K562 (cell line): ENCODE data around the gene PCDHGA7. TPM values are rescaled to one million over a fixed set of nuclear protein-coding genes. Genes with fewer than 3 reads are reported as not detected.
"Not testable (repeated sequence)": the region's sequence is repeated elsewhere in the genome, so short reads cannot be mapped to it uniquely, and the experiment has no call there.

ENCODE experiments used
- ATAC-seq: fragments of 200-7000 bp; cut with Tn5 transposase; 3 replicates; pipeline ENCODE4 v1.9.1; 2020; ENCODE audit warnings: moderate library complexity
- BruUV-seq: library from RNA; stranded (reverse); fragments of 400-500 nt; replicated peaks from 2 replicates; lab custom pipeline; 2021; lab: Mats Ljungman, UMichigan
- CTCF ChIA-PET: fragments of 300-600 bp; formaldehyde crosslinking; extraction: SDS; loops from one replicate; lab custom pipeline; 2021; ENCODE audit warnings: low intra/inter-chr PET ratio; lab: Yijun Ruan, JAX
- POLR2A ChIA-PET: fragments of 300-600, 350-650 bp; sonication (Branson Sonifier 250); formaldehyde crosslinking; extraction: SDS; loops from one replicate; lab custom pipeline; 2021; ENCODE audit warnings: antibody characterized with exemption, inconsistent platforms; lab: Yijun Ruan, JAX
- DNase-seq, 4 experiments: peaks; one replicate each; pipeline versions ENCODE4 v3.0.0 to v3.0.0-alpha.2; 2011 to 2018; ENCODE audit warnings: low spot score in 3 of 4, mixed read lengths in 3 of 4; ENCODE audit errors: extremely low read depth in 1 of 4
- FAIRE-seq: peaks from 2 replicates; lab custom pipeline; 2011; peaks lifted over from hg19 to GRCh38; lab: Jason Lieb, UNC
- H2AFZ ChIP-seq: 2 replicates; pipeline ENCODE4 v1.6.0; 2011; ENCODE audit warnings: low read depth, low read length, control low read depth, inconsistent platforms
- H3K27ac ChIP-seq: fragments of 200-600 bp; 3 replicates; pipeline ENCODE4 v1.8.0; 2011; ENCODE audit warnings: low read depth, mild to moderate bottlenecking, control low read depth, inconsistent platforms, low read length, moderate library complexity, mixed read lengths; ENCODE audit errors: extremely low read depth
- H3K27me3 ChIP-seq, 2 experiments: fragments of 300-600 bp in 1 of 2; 2 replicates in 1 of 2; 3 replicates in 1 of 2; pipeline versions ENCODE4 v1.6.0 to v1.8.0; 2011; ENCODE audit warnings: inconsistent platforms in 2 of 2, low read length in 2 of 2, mild to moderate bottlenecking in 1 of 2, mixed read lengths in 1 of 2, moderate library complexity in 1 of 2; ENCODE audit not compliant: control insufficient read depth in 2 of 2, insufficient read depth in 2 of 2
- H3K36me3 ChIP-seq: fragments of 300-600 bp; 3 replicates; pipeline ENCODE4 v1.8.0; 2011; ENCODE audit warnings: mild to moderate bottlenecking, low read length, inconsistent platforms; ENCODE audit not compliant: control insufficient read depth, insufficient read depth
- H3K4me1 ChIP-seq, 2 experiments: fragments of 200-600 bp in 1 of 2; replicated peaks in 1 of 2; 2 replicates in 1 of 2; 3 replicates in 1 of 2; pipeline versions ENCODE4 v1.5.1 to v1.8.0; 2011; ENCODE audit warnings: inconsistent platforms in 2 of 2, low read length in 2 of 2, mild to moderate bottlenecking in 1 of 2, mixed read lengths in 1 of 2, moderate library complexity in 1 of 2; ENCODE audit not compliant: control insufficient read depth in 2 of 2, insufficient read depth in 2 of 2
- H3K4me2 ChIP-seq: 2 replicates; pipeline ENCODE4 v1.6.1; 2011; ENCODE audit warnings: low read length, control low read depth, inconsistent platforms, mixed read lengths; ENCODE audit not compliant: insufficient read depth
- H3K4me3 ChIP-seq: fragments of 200-600 bp; sonication (generic), shearing (Covaris generic); 2 replicates; pipeline ENCODE4 v1.5.1; 2016; ENCODE audit warnings: control low read depth, inconsistent platforms
- H3K79me2 ChIP-seq: fragments of 200-600 bp; 3 replicates; pipeline ENCODE4 v1.8.0; 2011; ENCODE audit warnings: low read length, inconsistent platforms; ENCODE audit not compliant: control insufficient read depth, insufficient read depth
- H3K9ac ChIP-seq, 2 experiments: 2 replicates each; pipeline versions ENCODE4 v1.6.0 to v1.6.1; 2011; ENCODE audit warnings: low read depth in 2 of 2, low read length in 2 of 2, control low read depth in 1 of 2, inconsistent platforms in 1 of 2, mild to moderate bottlenecking in 1 of 2, mixed read lengths in 1 of 2; ENCODE audit not compliant: insufficient read depth in 1 of 2
- H3K9me1 ChIP-seq: one replicate; pipeline ENCODE4 v1.6.0; 2011; ENCODE audit warnings: inconsistent platforms, mild to moderate bottlenecking, low read length, moderate library complexity; ENCODE audit not compliant: control insufficient read depth, insufficient read depth
- H3K9me3 ChIP-seq: replicated peaks from 2 replicates; pipeline ENCODE4 v1.5.1; 2011; ENCODE audit warnings: low read depth, low read length, inconsistent platforms; ENCODE audit not compliant: control insufficient read depth, insufficient read depth
- H4K20me1 ChIP-seq: replicated peaks from 2 replicates; pipeline ENCODE4 v1.6.1; 2011; ENCODE audit warnings: low read length, inconsistent platforms, mixed read lengths; ENCODE audit not compliant: control insufficient read depth, insufficient read depth
- ASH1L ChIP-seq: fragments of 450-650 bp; IDR thresholded peaks from 2 replicates; pipeline ENCODE4 v1.6.1; 2018; ENCODE audit warnings: borderline replicate concordance, mild to moderate bottlenecking, low read depth; ENCODE audit not compliant: partially characterized antibody
- E2F6 ChIP-seq, 2 experiments: IDR thresholded peaks; 2 replicates each; pipeline ENCODE4 v1.6.1; 2011; ENCODE audit warnings: borderline replicate concordance in 1 of 2, control low read depth in 1 of 2, low read depth in 1 of 2, low read length in 1 of 2, mild to moderate bottlenecking in 1 of 2, mixed read lengths in 1 of 2, moderate library complexity in 1 of 2; ENCODE audit not compliant: insufficient read depth in 1 of 2, insufficient read length in 1 of 2, poor library complexity in 1 of 2, severe bottlenecking in 1 of 2; ENCODE audit errors: extremely low read depth in 1 of 2
- E4F1 ChIP-seq: fragments of 250-450 bp; sonication (Bioruptor Pico); IDR thresholded peaks from 2 replicates; pipeline ENCODE4 v1.5.0; 2021; ENCODE audit warnings: mild to moderate bottlenecking, borderline replicate concordance
- GATAD2A ChIP-seq: fragments of 450-650 bp; IDR thresholded peaks from 2 replicates; pipeline ENCODE4 v1.6.1; 2017
- HMBOX1 ChIP-seq: sonication (generic); IDR thresholded peaks from 2 replicates; pipeline ENCODE4 v1.6.1; 2016
- HNRNPH1 ChIP-seq: fragments of 200-400 bp; formaldehyde crosslinking; optimal IDR thresholded peaks from 2 replicates; pipeline ENCODE3; 2017; ENCODE audit warnings: low read depth, mild to moderate bottlenecking, low read length, moderate library complexity
- PML ChIP-seq: IDR thresholded peaks from 2 replicates; pipeline ENCODE4 v1.6.1; 2012; ENCODE audit warnings: low read length, inconsistent platforms
- RBM14 ChIP-seq: fragments of 200-400 bp; formaldehyde crosslinking; IDR thresholded peaks from 2 replicates; pipeline ENCODE4 v1.6.1; 2018; ENCODE audit warnings: low read depth, mild to moderate bottlenecking, low read length, moderate library complexity, borderline replicate concordance; ENCODE audit not compliant: insufficient read depth
- TCF7L2 ChIP-seq: fragments of 150-350 bp; IDR thresholded peaks from 2 replicates; pipeline ENCODE4 v1.6.1; 2016; ENCODE audit warnings: low read depth, mild to moderate bottlenecking, low read length, moderate library complexity
- ZNF143 ChIP-seq: sonication (generic); formaldehyde crosslinking; IDR thresholded peaks from 2 replicates; pipeline ENCODE4 v1.9.0; 2022; ENCODE audit warnings: mild to moderate bottlenecking, missing genetic modification reagents
- WGBS: fragments of 100-300 bp; shearing (Covaris generic); methylation state at CpG from one replicate; pipeline ENCODE4 v1.1.6; 2016; ENCODE audit warnings: low coverage, mixed read lengths; ENCODE audit not compliant: insufficient coverage; ENCODE audit errors: missing lambda C conversion rate; 5-methylcytosine and 5-hydroxymethylcytosine counted together
- in situ Hi-C: fragments of 300-500 bp; cut with MboI; formaldehyde crosslinking; loops from 4 replicates; pipeline ENCODE4 v1.15.0; 2018; ENCODE audit warnings: inconsistent platforms, mixed read lengths
- intact Hi-C: fragments of 100-400 bp; cut with micrococcal nuclease; formaldehyde crosslinking; loops from 2 replicates; pipeline ENCODE4 v1.14.2; 2022
- polyA plus RNA-seq, 8 experiments: library from polyadenylated mRNA; depleted of rRNA in 4 of 8; stranded (reverse) in 5 of 8; unstranded in 3 of 8; fragments of >200 nt; fragmentation: Nextera tagmentation in 2 of 8; fragmentation: Illumina TruSeq in 1 of 8; extraction: Ambion mirVana in 2 of 8; extraction: Trizol in 1 of 8; gene quantifications; 2 replicates each; pipeline versions ENCODE4 v1.2.1 to v1.2.3, GENCODE V29; 2011 to 2014; ENCODE audit warnings: inconsistent platforms in 1 of 8, missing spikeins in 1 of 8
- total RNA-seq, 7 experiments: library from RNA; depleted of rRNA in 6 of 7; stranded (reverse); fragments of >200 nt in 6 of 7; fragmentation: Illumina TruSeq in 2 of 7; extraction: Trizol in 2 of 7; gene quantifications; 2 replicates each; pipeline versions ENCODE4 v1.2.1 to v1.2.3, GENCODE V29; 2011 to 2021; ENCODE audit warnings: low replicate concordance in 1 of 7

Gene PCDHGA7
- total and polyA plus RNA-seq, 9 of the 15 experiments (the other 6 are each of a cell fraction or from before 2014, with no cell fraction given) = 0.03 to 0.11 (median 0.06) TPM; not detected in 5

- no peak for TF ChIP-seq TCF7L2
- no peak for TF ChIP-seq HMBOX1
- no peak for TF ChIP-seq HNRNPH1
- no peak for TF ChIP-seq E2F6 (IDR thresholded peaks at IDR 0.05; ENCODE audit: borderline replicate concordance in 1 of 2, extremely low read depth in 1 of 2, insufficient read depth in 1 of 2, insufficient read length in 1 of 2, low read depth in 1 of 2, low read length in 1 of 2, poor library complexity in 1 of 2, severe bottlenecking in 1 of 2)
- TF ChIP-seq PML = no peak
- TF ChIP-seq ASH1L = no peak
- no peak for TF ChIP-seq GATAD2A
- no peak for TF ChIP-seq ZNF143
- no peak for TF ChIP-seq E4F1
- TF ChIP-seq RBM14 = no peak
These were observed 48.7 kb downstream of the PCDHGA7 start (continued) for GRCh38 chr5:141431286-141431685.

- CTCF ChIA-PET, ATAC-seq, H3K9ac ChIP-seq, H2AFZ ChIP-seq, DNase-seq, H3K36me3 ChIP-seq, H3K4me2 ChIP-seq, H3K4me3 ChIP-seq, intact Hi-C loops, H4K20me1 ChIP-seq, POLR2A ChIA-PET, H3K9me1 ChIP-seq, FAIRE-seq, H3K27ac ChIP-seq, BruUV-seq, in situ Hi-C loops, H3K9me3 ChIP-seq, H3K79me2 ChIP-seq: not testable (repeated sequence)
- peaks cover 8 to 30% of the 10 kb centered on the region in 2 experiments; a peak in 3 of 5 replicates for H3K27me3 ChIP-seq
- H3K4me1 ChIP-seq = peaks cover 0 to 22% of the 10 kb centered on the region in 2 experiments; a peak in 2 of 5 replicates
- WGBS = 11% methylated on average over 12 of the region's 38 CpGs
These were observed 49.8 kb downstream of the PCDHGA7 start for GRCh38 chr5:141432308-141432707.
